Measurements from ENCODE around the gene GPRASP3. TPM values are rescaled to one million over a fixed set of nuclear protein-coding genes. Genes with fewer than 3 reads are reported as not detected.

GPRASP3 gene
- total RNA-seq, 3 donors from 2014 or later = 1.4 to 11.4 (median 2.2) TPM

- intact Hi-C loops (cut with DNase I, micrococcal nuclease) = no loop called here
- DNase-seq = no peak
These were observed 45.3 kb downstream of the GPRASP3 start for GRCh38 chrX:102765809-102766208.

GRCh38 chrX:102767287-102767686, 46.7 kb downstream of the GPRASP3 start:
- Histone ChIP-seq H3K36me3 (ENCODE audit: low read depth) (no peaks in the 10 kb centered on the region), H3K4me3 (no peak overlapping the region), H3K4me1 (ENCODE audit: low read depth) (no peaks in the 10 kb centered on the region), H3K9me3 (no peaks in the 10 kb centered on the region)
- ATAC-seq (no peak), DNase-seq (no peak)
- TF ChIP-seq CTCF (IDR thresholded peaks at IDR 0.05) = no peak
- intact Hi-C loops (cut with DNase I, micrococcal nuclease) = no loop called here

More at GRCh38 chrX:102765809-102766208, 45.3 kb downstream of the GPRASP3 start:
- Histone ChIP-seq H3K36me3 (ENCODE audit: low read depth) (no peaks in the 10 kb centered on the region), H3K4me1 (ENCODE audit: low read depth) (no peaks in the 10 kb centered on the region), H3K4me3 (no peak overlapping the region), H3K9me3 (no peaks in the 10 kb centered on the region)
- no peak for TF ChIP-seq CTCF (IDR thresholded peaks at IDR 0.05)
- no peak for ATAC-seq

- Histone ChIP-seq H3K9me3 (no peaks in the 10 kb centered on the region), H3K4me1 (ENCODE audit: low read depth) (no peaks in the 10 kb centered on the region), H3K4me3 (peak overlapping the region; percentile 19), H3K36me3 (ENCODE audit: low read depth) (no peaks in the 10 kb centered on the region)
- DNase-seq = peak; percentile 53 to 90 (median 65)
- no peak for TF ChIP-seq CTCF (IDR thresholded peaks at IDR 0.05)
- ATAC-seq = peak; percentile 98
- intact Hi-C loops (cut with DNase I, micrococcal nuclease) = no loop called here
These were observed 48.6 kb downstream of the GPRASP3 start for GRCh38 chrX:102768987-102769761.

Other genes with a start within 250 kb of the GPRASP3 start
- gene TCP11X2, start 248.9 kb upstream of the GPRASP3 start, total RNA-seq = not detected
- under 1 TPM in 1 of 3 donors, not detected in 2; 0.47 TPM for gene TMSB15A, start 204.0 kb upstream of the GPRASP3 start, total RNA-seq
- gene ARMCX5, start 121.2 kb upstream of the GPRASP3 start, total RNA-seq = 10 to 100 TPM in 2 of 3 donors, 1 to 10 TPM in 1; 5.5 to 13.9 (median 13.1) TPM
- gene GPRASP1, start 69.3 kb upstream of the GPRASP3 start, total RNA-seq = 10 to 100 TPM in 1 of 3 donors, 1 to 10 TPM in 2; 3.4 to 29.6 (median 3.7) TPM
- 10 to 100 TPM in 1 of 3 donors, 1 to 10 TPM in 2; 2.2 to 11.4 (median 2.8) TPM for gene GPRASP2, start 8.3 kb upstream of the GPRASP3 start, total RNA-seq
- gene RAB40AL, start 216.5 kb downstream of the GPRASP3 start, total RNA-seq = 1 to 10 TPM; 1.1 to 1.4 (median 1.3) TPM

Measured in mucosa of descending colon (tissue), 3 donors.